Measurements from ENCODE around the gene SERPINE3. TPM values are rescaled to one million over a fixed set of nuclear protein-coding genes. Genes with fewer than 3 reads are reported as not detected.

SERPINE3 gene
- total RNA-seq, 4 donors from 2014 or later: not detected

DNA sequence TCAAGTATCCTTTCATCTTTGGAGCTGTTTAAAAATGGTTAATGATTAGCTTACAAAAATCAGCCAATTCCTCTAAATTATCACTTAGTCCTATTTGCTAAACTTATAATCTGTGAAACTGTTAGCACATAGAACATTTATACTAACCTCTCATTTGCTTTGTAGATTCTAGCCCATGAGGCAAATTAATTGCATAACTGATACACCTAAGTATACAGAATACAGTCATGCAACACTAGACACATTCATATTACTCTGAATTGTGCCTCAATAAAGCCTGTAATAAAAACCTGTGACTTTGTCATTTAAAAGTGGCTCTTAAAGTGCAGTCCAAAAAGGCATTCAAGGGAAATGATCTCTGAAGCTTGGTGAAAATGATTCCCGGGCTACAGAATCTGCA lies 21.0 kb downstream of the SERPINE3 start:
- TF ChIP-seq, protein P1, sequence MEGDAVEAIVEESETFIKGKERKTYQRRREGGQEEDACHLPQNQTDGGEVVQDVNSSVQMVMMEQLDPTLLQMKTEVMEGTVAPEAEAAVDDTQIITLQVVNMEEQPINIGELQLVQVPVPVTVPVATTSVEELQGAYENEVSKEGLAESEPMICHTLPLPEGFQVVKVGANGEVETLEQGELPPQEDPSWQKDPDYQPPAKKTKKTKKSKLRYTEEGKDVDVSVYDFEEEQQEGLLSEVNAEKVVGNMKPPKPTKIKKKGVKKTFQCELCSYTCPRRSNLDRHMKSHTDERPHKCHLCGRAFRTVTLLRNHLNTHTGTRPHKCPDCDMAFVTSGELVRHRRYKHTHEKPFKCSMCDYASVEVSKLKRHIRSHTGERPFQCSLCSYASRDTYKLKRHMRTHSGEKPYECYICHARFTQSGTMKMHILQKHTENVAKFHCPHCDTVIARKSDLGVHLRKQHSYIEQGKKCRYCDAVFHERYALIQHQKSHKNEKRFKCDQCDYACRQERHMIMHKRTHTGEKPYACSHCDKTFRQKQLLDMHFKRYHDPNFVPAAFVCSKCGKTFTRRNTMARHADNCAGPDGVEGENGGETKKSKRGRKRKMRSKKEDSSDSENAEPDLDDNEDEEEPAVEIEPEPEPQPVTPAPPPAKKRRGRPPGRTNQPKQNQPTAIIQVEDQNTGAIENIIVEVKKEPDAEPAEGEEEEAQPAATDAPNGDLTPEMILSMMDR (IDR thresholded peaks at IDR 0.05; ENCODE audit: low read depth): no peak

DNA sequence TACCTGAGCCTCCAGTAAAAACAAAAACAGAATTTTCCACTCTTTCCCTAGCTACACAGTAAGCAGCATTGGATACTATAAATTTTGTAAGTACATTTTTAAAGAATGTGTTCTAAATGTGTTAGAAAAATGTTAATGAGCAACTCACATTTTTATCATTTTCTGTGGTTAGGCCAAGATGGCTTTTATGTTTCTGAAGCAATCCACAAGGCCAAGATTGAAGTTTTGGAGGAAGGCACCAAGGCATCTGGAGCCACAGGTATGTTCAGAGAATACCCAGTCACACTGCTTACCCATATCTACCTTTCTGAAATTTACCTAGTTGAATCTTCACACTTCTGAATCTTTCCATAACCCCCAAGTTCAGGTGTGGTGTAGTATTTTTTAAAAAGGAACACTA lies 21.6 kb downstream of the SERPINE3 start:
- TF ChIP-seq, protein P1 (IDR thresholded peaks at IDR 0.05; ENCODE audit: low read depth): no peak

DNA sequence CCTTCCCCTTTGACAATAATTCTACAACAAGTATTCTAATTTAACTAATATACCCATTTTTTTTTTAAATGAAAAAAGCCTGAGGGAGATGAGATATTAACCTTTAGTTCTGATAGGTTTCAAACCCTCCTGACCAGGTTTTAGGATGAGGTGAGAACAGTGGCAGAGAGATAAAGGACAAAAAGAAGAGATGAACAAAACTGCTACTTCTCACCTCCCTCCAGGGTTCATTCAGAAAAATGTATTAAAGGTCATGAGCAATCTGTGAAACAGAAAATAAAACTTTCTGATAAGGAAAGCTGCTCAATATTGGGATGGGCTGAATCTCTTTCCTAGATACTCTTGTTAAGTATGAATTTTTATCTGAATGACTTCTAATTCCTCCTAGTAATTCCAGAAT lies 24.1 kb downstream of the SERPINE3 start:
- TF ChIP-seq, protein P1 (IDR thresholded peaks at IDR 0.05; ENCODE audit: low read depth): no peak

DNA sequence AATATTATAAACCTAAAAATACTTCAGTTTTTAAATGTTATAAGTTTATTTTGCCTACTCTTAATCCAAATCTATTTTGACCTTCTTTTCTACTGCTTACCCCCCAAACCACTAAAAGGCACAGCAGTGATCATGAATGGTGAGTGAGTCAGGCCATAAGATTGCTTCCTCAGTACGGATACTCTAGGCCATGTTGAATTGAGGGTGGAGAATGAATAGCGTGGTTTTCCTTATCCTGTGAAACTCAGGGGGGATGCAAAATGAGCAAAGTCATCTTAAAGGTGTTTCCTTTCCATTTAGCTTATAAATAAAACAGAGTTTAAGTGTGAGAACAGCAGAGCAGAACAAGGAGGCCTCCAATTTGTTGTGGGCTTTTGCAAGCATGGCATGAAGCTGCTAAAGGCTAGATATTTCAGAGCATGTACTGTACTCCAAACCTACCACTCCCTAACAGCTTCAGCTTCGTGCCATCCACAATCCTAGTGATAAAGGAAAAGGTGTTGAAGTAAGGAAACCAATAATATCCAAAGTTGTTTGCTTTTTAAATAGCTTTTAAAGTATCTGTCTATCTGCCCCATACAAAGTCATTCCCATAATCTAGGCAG lies 25.0 kb downstream of the SERPINE3 start:
- TF ChIP-seq, protein P1 (IDR thresholded peaks at IDR 0.05; ENCODE audit: low read depth): no peak

DNA sequence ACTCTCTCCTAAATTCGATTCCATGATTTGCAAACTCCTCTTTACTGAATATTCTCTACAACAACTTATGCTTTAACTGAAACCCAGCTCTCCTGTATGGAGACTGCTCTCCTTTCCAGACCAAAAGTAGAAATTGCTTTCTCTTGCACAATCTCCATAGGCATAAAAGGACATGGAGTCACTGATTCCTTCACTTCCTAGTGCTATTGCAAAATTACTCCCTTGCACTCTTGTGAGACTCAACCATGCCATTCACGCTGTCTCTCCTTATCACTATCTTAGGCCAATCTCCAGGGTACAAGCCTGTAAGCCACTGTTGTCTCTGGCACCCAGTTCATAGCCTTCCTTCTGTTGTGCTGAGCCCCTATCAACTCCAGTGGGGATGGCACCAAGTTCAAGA lies 30.6 kb downstream of the SERPINE3 start:
- TF ChIP-seq, protein P1 (IDR thresholded peaks at IDR 0.05; ENCODE audit: low read depth): no peak

DNA sequence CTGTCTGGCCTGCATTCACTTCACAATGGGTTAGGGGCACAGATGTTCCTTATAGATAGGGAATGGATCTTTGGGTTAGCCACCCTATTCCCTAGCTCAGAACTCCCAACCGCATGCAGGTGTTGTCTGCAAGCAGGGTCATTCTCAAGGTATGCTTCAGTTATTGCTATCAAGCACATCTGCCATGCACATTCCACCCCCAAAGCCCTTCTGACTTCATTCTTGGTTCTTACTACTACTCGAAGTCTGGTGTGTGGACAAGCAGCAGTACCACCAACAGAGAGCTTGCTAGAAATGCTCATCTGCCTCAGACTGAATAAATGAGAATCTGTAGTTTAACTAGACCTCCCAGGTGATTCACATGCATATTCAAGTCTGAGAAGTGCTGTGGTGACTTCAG lies 31.3 kb downstream of the SERPINE3 start:
- TF ChIP-seq, protein P1 (IDR thresholded peaks at IDR 0.05; ENCODE audit: low read depth): no peak

DNA sequence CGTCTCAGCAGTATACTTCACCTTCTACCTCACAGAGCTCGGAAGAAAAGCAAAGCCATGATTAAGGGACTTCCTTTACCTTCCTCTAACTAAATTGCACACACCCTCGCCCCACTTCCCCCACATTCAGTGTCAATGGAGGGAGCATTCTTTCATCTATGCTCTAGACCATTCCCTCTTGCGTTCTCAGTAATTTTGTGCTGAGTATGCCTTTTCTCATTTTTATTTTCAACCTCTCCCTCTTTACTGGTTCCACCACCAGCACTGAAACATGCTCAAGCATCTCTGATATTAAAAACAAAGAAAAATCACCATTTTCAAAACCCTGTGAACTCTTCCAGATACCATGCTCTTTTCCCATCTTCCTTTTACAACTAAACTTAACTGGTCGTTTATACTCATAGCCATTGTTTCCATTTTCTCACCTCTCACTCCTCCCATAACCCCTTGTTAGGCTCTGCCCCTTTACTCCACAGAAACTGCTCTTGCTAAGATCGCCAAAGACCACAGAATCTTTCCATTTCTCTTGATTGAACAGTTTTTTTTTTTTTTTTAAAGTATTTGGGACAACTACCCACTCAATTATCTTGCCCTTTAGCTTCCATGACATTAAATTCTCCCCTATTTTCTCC lies 32.4 kb downstream of the SERPINE3 start:
- TF ChIP-seq, protein P1 (IDR thresholded peaks at IDR 0.05; ENCODE audit: low read depth): no peak

Measured in subcutaneous adipose tissue (tissue), 4 donors.